ENCODE measurements around the gene THRB.

The THRB gene

DNA sequence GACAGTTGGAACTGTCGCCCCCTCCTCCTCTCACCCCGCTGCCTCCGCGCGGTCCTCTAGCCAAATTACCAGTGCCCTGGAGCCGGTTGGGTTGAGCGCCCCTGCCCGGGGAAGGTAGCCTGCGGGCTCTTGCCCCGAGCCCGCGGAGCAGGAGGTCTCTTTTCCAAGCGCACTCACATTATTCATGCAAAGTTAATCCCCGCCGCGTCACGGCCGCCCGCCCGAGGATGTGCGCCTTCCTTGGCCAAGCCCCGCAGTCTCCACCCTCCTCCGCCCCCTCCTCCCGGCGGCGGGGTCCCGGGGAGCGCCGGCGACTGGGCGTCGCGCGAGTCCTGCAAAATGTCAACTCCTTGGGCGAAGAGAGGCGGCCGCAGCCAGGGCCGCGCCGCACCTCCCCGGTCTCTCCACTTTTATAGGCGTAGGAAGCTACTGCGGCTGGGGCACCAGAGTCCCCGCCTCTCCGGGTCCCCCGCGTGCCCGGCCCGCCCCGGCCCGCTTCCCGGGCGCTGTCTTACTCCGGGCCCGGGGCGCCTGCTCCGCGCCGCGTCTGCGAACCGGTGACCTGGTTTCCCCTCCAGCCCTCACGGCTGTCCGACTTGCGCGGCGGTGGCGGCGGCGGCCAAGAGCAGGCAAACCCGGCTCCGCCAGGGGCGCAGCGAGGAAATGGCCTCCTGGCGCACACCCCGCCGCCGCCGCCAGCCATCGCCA lies at the start of gene THRB:
THRB (minus strand) TSS at position 233 of the 708 bp plus-strand sequence.
- DNase-seq = no peak

DNA sequence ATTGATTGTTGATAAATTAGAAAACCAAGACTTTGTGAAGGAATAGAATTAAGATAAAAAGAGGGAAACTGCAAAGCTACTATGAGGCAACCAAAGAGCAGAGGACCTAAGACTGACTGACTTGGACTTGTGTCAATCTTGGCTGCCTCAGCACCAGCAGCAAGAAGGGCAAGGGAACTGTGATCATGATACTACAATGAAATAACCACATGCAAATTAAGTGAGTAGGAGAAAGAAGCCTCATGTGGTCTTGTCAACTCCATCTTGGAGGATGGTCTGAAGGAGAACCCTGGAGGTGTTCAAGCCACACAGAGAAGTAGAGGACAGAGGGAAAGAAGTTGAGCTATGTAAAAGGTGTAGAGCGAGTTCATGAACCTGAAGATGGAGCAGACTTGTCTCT lies 47.3 kb upstream of the THRB start:
- DNase-seq = no peak

- DNase-seq = no peak
Measured at GRCh38 chr3:24540821-24541220, 46.2 kb upstream of the THRB start.

GRCh38 chr3:24539699-24540098 lies 45.0 kb upstream of the THRB start:
- DNase-seq = no peak

GRCh38 chr3:24538891-24539290 lies 44.2 kb upstream of the THRB start:
- no peak for DNase-seq

GRCh38 chr3:24533561-24534193 lies 39.0 kb upstream of the THRB start:
- DNase-seq = no peak

DNA sequence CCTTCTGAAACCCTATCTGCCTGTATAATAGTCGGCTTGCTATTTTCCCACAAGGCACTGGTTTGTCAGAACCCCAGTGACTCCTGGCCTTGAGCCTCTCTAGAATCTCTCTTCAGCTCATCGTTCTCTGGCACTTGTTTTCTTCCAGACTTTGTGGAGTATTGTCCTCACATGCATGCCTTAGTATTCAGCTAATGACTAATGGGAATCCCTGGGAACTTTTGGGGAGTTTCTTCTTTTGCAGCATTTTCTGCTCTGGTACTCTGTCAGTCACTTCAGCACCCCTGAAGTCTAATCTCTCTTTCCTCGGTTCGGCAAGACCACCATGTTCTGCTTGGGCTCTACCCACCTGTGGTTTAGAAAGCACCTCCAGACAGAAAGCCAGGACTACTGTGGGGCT lies 35.8 kb upstream of the THRB start:
- DNase-seq = no peak

DNA sequence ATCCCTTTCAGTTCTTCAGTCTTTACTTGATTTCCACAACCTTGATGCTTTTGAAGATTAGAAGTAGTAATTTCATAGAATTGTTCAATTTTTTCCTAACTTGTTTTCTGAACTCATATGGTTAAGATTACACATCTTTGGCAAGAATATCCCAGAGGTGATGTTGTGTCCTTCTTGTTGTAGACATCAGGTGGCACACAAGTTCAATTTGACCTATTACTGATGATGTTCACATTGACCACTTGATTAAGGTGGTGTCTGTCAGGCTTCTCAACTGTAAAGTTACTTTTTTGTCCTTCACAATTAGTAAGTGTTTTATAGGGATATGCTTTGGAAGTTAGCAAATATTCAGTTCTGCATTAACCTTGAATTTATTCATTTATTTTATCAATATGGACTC lies 34.6 kb upstream of the THRB start:
- no peak for DNase-seq

- DNase-seq = no peak
Measured at GRCh38 chr3:24526640-24527212, 32.1 kb upstream of the THRB start.

DNA sequence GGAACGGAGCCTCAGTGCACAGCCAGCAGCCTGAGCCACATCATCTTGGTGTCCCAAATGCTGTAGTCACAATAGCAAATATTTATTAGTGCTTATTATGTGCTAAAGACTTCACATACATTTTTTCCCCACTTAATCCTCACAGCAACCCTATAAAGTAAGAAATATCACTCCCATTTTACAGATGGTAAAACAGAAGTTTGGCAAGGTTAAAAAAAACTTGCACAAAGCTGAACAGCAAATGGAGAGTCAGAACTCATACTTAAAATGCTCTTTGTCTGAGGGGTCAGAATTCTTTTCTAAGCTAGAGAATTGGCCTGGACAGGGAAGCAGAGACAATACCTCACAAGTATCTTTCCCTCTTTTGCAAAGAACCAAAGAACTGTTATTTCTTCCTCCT lies 30.9 kb upstream of the THRB start:
- no peak for DNase-seq

DNA sequence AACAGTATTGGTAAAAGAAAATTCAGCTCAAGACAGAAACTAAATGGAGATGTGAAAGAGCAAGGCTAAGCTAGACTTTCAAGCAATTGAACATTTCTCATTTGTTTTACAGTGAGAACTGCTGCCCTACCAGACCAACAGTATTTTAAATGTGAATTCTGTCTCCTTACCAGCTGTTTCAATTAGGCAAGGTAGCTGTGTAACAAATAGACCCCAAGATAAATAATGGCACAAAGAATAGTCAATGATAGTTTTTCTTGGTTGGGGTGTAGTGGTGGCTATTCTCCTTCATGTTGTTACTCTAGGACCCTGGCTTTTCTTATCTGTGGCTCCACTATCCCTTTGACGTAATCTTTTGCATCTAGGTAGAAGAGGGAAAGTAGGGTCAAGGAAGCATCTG lies 30.4 kb upstream of the THRB start:
- no peak for DNase-seq

DNA sequence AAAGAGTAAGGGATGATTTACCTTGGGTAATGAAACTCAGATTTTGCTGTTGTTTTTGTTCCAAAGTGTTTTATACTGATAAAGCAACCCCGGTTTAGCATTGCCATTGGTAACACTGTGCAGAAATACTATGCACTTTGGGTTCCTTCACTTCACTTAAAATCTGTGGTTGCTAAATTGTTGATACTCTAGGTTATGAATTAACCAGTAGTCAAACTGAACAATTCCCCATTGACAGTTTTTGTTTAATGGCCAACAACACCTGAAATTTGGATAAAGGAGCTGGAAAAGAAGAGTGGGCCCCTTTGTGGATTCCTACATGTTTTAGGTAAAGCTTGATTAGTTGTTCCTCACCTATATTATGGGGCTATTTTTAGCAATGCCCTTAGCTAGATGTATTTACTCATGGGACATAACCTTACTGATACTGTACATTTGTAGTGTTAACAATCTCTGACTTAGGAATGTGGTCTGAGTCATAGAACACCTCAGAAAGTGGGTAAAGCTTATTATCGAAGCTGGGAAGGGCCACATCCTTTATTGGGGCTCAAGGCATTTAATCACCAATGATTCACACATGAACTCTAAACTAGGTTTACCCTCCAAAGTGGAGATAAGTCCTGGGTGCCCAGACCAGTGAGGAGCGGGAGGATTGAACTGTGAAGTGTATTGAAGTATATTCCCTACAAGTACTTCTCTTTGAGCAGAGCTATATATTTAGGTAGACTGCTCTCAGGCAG lies 29.5 kb upstream of the THRB start:
- no peak for DNase-seq

DNA sequence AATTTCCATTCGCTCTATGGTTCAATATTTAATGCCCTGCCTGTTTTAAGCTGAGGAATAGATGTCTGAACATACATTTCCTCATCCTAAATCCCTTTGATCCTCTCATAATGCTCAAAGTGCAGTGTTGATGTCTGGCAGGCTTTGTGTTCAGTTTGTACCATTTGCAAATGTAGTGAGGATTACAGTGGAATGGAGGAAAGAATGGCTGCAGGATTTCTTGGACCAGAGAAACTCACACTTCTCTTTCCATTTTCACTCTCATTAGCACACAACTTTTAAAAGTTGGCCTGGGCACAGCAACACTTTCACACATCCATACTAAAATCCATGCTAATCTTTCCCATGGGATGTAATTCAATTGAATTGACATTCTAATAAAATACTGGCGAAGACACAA lies 28.6 kb upstream of the THRB start:
- no peak for DNase-seq

GRCh38 chr3:24522146-24522579 lies 27.5 kb upstream of the THRB start:
- no peak for DNase-seq

DNA sequence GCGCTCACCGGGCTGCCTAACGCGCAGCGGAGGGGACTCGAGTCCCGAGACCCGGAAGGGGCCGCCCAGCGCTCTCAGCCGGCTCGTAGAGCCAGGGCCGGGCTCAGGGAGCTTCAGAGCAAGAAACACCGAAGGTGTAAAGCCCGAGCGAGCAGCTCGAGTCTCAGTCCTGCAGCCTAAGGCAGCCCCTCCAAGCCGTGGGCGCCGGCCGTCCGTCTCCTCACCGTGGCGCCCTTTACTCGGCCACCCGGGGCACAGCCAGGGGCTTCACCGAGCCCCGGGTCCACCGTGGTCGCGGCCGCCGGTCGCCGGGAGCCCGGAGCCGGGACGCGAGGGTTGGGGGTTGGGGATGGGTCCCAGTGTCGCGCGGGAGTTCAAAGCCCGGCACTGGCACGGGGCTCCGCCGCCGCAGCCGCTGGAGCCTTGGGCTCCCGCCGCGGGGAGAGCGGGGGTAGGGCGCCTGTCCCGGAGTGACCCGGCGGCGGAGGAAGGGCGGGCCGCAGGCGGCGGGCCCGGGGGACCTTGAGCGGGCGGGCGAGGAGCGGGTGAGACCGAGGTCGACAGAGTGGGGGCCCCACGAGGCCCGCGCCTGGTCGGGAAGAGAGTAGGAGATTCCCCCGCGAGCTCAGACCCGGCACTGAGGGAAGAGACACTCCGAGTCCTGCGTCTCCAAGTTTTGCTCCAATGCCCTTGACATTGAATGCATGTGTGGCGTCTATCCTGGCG lies 26.9 kb upstream of the THRB start:
- DNase-seq = no peak

DNA sequence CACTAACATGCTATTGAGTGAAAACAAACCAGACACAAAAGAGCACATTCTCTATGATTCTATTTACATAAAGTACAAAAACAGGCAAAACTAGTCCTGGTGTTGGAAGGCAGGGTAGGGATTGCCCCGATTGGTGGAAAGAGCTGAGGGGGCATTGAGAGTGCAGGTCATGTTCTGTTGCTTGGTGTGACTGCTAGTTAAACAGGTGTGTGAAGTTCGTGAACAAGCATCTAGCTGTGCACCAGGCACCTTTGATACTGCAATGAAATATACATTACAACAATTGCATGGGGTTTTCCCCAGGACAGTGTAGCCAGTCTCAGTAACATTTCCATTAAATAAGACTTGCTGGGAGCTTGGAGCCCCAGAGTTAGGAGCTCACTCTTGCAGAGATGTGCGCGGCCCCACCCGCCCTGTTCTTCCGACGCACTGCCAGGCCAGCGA lies 26.3 kb upstream of the THRB start:
- no peak for DNase-seq

- DNase-seq = no peak
Measured at GRCh38 chr3:24520101-24520495, 25.4 kb upstream of the THRB start.

DNA sequence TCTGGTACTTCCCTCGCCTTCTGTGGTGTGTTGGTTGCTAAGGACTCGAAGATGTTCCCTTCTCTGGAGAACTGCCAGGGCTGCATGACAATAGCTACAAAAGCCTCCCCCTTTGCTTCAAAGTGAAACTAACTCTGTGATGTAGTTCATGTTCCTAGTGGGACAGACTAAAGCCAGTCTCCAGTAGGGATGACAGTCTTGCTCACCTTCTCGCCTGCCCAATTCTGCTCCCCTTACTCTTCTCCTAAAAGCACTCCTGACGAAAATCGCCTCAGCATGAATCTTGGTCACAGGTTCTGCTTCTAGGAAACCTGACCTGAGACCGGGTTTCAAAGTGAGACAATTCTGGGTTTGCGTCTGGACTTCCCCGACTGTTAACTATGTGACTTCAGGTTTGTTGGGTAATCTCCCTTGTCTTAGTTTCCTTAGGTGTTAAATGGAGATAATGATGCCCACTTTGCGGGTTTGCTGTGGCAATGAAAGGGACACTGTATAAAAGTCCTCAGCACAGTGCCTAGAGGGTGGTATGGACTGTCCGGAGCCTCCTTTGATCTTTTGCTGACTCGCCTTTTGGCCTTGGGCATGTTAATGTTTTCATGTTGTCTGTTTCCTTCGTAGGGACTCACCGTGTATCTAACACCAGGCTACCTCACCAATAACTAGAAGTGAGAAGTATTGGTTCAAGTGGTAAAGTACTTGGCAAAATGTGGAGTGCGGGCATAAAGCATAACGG lies 24.9 kb upstream of the THRB start:
- no peak for DNase-seq

GRCh38 chr3:24518990-24519367 lies 24.3 kb upstream of the THRB start:
- DNase-seq = no peak

- no peak for DNase-seq
Measured at GRCh38 chr3:24514119-24514518, 19.5 kb upstream of the THRB start.

DNA sequence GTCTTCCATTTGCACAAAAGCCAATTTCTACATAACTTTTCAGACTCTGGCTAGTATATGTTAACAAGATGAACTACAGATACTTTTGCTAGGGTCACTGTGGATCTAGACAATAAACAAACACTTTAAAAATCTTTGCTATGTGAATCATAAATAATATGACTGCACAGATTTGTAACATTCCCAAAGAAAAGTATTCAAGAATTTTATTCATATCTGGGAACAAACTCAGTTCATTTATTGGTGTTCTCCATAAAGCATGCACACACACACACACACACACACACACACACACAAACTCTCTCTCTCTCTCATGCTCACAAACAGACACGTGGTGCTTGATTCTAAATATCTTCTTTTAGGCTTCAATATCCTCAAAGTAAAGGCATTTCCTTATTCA lies 18.8 kb upstream of the THRB start:
- no peak for DNase-seq

DNA sequence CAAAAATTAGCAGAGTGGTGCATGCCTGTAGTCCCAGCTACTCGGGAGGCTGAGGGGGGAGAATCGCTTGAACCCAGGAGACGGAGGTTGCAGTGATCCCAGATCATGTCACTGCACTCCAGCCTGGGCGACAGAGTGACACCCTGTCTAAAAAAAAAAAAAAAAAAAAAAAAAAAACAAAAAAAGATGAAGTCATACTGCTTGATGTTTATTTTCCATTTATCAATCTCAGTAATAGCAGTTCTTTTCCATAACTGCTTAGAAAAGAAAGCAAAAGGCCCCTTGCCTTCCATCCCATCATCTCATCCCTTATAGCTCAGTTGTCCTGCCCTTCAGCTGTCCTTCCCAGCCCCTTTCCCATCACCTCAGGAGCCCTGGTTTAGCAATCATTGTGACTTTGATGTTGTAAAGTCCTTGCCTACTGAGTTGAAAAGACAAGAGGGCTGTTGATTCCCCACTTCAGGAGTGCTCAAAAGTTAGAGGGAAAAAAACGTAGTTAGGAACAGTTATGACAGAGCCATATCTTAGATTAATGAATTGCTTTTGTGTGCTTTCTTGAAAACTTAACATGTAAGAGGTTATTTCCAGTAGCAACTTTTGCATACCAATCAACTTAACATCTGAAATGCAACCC lies 18.0 kb upstream of the THRB start:
- DNase-seq = no peak

Measured in activated T-cell treated with anti-CD3 and anti-CD28 coated beads for 4 hours (primary cell).